ENCODE data around the gene DKK1.
A peak's percentile ranks its signal among the peaks of the same experiment; 100 is the strongest.

DKK1 gene

GRCh38 chr10:52313933-52314821 lies at the start of gene DKK1:
TSS of gene DKK1 (plus strand) at chr10:52314281. CDS start at chr10:52314435, 154 bp downstream.
- no peak within 1 kb of the TSS for H3K27ac ChIP-seq (ENCODE audit: low read length)
- H3K9me3 ChIP-seq (ENCODE audit: control insufficient read depth in 2 of 2, low read length in 2 of 2), result no peaks in the 10 kb centered on the region
- peaks cover 18 to 32% of the 10 kb centered on the region in 2 donors for H3K27me3 ChIP-seq (ENCODE audit: control insufficient read depth in 1 of 2, insufficient read depth in 2 of 2, low read length in 2 of 2)
- H3K4me1 ChIP-seq (ENCODE audit: control insufficient read depth, insufficient read depth, low read length), result peaks cover 17% of the 10 kb centered on the region
- peak within 1 kb of the TSS; percentile 52 to 74 for H3K4me3 ChIP-seq (ENCODE audit: low read length in 2 of 2)
- H3K9ac ChIP-seq (ENCODE audit: low read length in 2 of 2), result no peak within 1 kb of the TSS
- no peaks in the 10 kb centered on the region for H3K36me3 ChIP-seq (ENCODE audit: control insufficient read depth in 2 of 2, insufficient read depth in 2 of 2, low read length in 2 of 2)

- Histone ChIP-seq H3K4me1 (ENCODE audit: control insufficient read depth, insufficient read depth, low read length) (no peaks in the 10 kb centered on the region), H3K4me3 (ENCODE audit: low read length in 2 of 2) (no peak overlapping the region), H3K27ac (ENCODE audit: low read length) (no peak overlapping the region), H3K36me3 (ENCODE audit: control insufficient read depth in 2 of 2, insufficient read depth in 2 of 2, low read length in 2 of 2) (no peaks in the 10 kb centered on the region), H3K27me3 (ENCODE audit: control insufficient read depth in 1 of 2, insufficient read depth in 2 of 2, low read length in 2 of 2) (no peaks in the 10 kb centered on the region), H3K9ac (ENCODE audit: low read length in 2 of 2) (no peak overlapping the region), H3K9me3 (ENCODE audit: control insufficient read depth in 2 of 2, low read length in 2 of 2) (no peaks in the 10 kb centered on the region)
Observed at GRCh38 chr10:52265131-52265926, 48.8 kb upstream of the DKK1 start.

GRCh38 chr10:52266858-52267257 lies 47.2 kb upstream of the DKK1 start:
- no peaks in the 10 kb centered on the region for H3K9me3 ChIP-seq (ENCODE audit: control insufficient read depth in 2 of 2, low read length in 2 of 2)
- H3K36me3 ChIP-seq (ENCODE audit: control insufficient read depth in 2 of 2, insufficient read depth in 2 of 2, low read length in 2 of 2), result no peaks in the 10 kb centered on the region
- H3K4me1 ChIP-seq (ENCODE audit: control insufficient read depth, insufficient read depth, low read length), result no peaks in the 10 kb centered on the region
- H3K9ac ChIP-seq (ENCODE audit: low read length in 2 of 2), result no peak overlapping the region
- no peak overlapping the region for H3K4me3 ChIP-seq (ENCODE audit: low read length in 2 of 2)
- no peak overlapping the region for H3K27ac ChIP-seq (ENCODE audit: low read length)
- H3K27me3 ChIP-seq (ENCODE audit: control insufficient read depth in 1 of 2, insufficient read depth in 2 of 2, low read length in 2 of 2), result no peaks in the 10 kb centered on the region

GRCh38 chr10:52268790-52269189 lies 45.3 kb upstream of the DKK1 start:
- H3K4me3 ChIP-seq (ENCODE audit: low read length in 2 of 2), result no peak overlapping the region
- H3K9ac ChIP-seq (ENCODE audit: low read length in 2 of 2), result no peak overlapping the region
- no peaks in the 10 kb centered on the region for H3K27me3 ChIP-seq (ENCODE audit: control insufficient read depth in 1 of 2, insufficient read depth in 2 of 2, low read length in 2 of 2)
- no peaks in the 10 kb centered on the region for H3K9me3 ChIP-seq (ENCODE audit: control insufficient read depth in 2 of 2, low read length in 2 of 2)
- H3K27ac ChIP-seq (ENCODE audit: low read length), result no peak overlapping the region
- no peaks in the 10 kb centered on the region for H3K4me1 ChIP-seq (ENCODE audit: control insufficient read depth, insufficient read depth, low read length)
- no peaks in the 10 kb centered on the region for H3K36me3 ChIP-seq (ENCODE audit: control insufficient read depth in 2 of 2, insufficient read depth in 2 of 2, low read length in 2 of 2)

GRCh38 chr10:52269233-52269632 lies 44.8 kb upstream of the DKK1 start:
- no peaks in the 10 kb centered on the region for H3K4me1 ChIP-seq (ENCODE audit: control insufficient read depth, insufficient read depth, low read length)
- no peaks in the 10 kb centered on the region for H3K27me3 ChIP-seq (ENCODE audit: control insufficient read depth in 1 of 2, insufficient read depth in 2 of 2, low read length in 2 of 2)
- H3K4me3 ChIP-seq (ENCODE audit: low read length in 2 of 2), result no peak overlapping the region
- no peaks in the 10 kb centered on the region for H3K36me3 ChIP-seq (ENCODE audit: control insufficient read depth in 2 of 2, insufficient read depth in 2 of 2, low read length in 2 of 2)
- no peak overlapping the region for H3K9ac ChIP-seq (ENCODE audit: low read length in 2 of 2)
- no peaks in the 10 kb centered on the region for H3K9me3 ChIP-seq (ENCODE audit: control insufficient read depth in 2 of 2, low read length in 2 of 2)
- no peak overlapping the region for H3K27ac ChIP-seq (ENCODE audit: low read length)

- H3K9ac ChIP-seq (ENCODE audit: low read length in 2 of 2), result no peak overlapping the region
- no peaks in the 10 kb centered on the region for H3K27me3 ChIP-seq (ENCODE audit: control insufficient read depth in 1 of 2, insufficient read depth in 2 of 2, low read length in 2 of 2)
- no peak overlapping the region for H3K27ac ChIP-seq (ENCODE audit: low read length)
- no peak overlapping the region for H3K4me3 ChIP-seq (ENCODE audit: low read length in 2 of 2)
- no peaks in the 10 kb centered on the region for H3K9me3 ChIP-seq (ENCODE audit: control insufficient read depth in 2 of 2, low read length in 2 of 2)
- H3K36me3 ChIP-seq (ENCODE audit: control insufficient read depth in 2 of 2, insufficient read depth in 2 of 2, low read length in 2 of 2), result no peaks in the 10 kb centered on the region
- H3K4me1 ChIP-seq (ENCODE audit: control insufficient read depth, insufficient read depth, low read length), result no peaks in the 10 kb centered on the region
Observed at GRCh38 chr10:52276163-52276562, 37.9 kb upstream of the DKK1 start.

GRCh38 chr10:52276986-52277385 lies 37.1 kb upstream of the DKK1 start:
- Histone ChIP-seq H3K4me3 (ENCODE audit: low read length in 2 of 2) (no peak overlapping the region), H3K27ac (ENCODE audit: low read length) (no peak overlapping the region), H3K4me1 (ENCODE audit: control insufficient read depth, insufficient read depth, low read length) (no peaks in the 10 kb centered on the region), H3K36me3 (ENCODE audit: control insufficient read depth in 2 of 2, insufficient read depth in 2 of 2, low read length in 2 of 2) (no peaks in the 10 kb centered on the region), H3K9me3 (ENCODE audit: control insufficient read depth in 2 of 2, low read length in 2 of 2) (no peaks in the 10 kb centered on the region), H3K9ac (ENCODE audit: low read length in 2 of 2) (no peak overlapping the region), H3K27me3 (ENCODE audit: control insufficient read depth in 1 of 2, insufficient read depth in 2 of 2, low read length in 2 of 2) (no peaks in the 10 kb centered on the region)

GRCh38 chr10:52279546-52279945 lies 34.5 kb upstream of the DKK1 start:
- Histone ChIP-seq H3K27ac (ENCODE audit: low read length) (no peak overlapping the region), H3K27me3 (ENCODE audit: control insufficient read depth in 1 of 2, insufficient read depth in 2 of 2, low read length in 2 of 2) (no peaks in the 10 kb centered on the region)

GRCh38 chr10:52280051-52280450 lies 34.0 kb upstream of the DKK1 start:
- no peaks in the 10 kb centered on the region for H3K4me1 ChIP-seq (ENCODE audit: control insufficient read depth, insufficient read depth, low read length)
- H3K27ac ChIP-seq (ENCODE audit: low read length), result no peak overlapping the region
- no peak overlapping the region for H3K9ac ChIP-seq (ENCODE audit: low read length in 2 of 2)
- H3K4me3 ChIP-seq (ENCODE audit: low read length in 2 of 2), result no peak overlapping the region
- peaks cover 0 to 3% of the 10 kb centered on the region in 2 donors for H3K36me3 ChIP-seq (ENCODE audit: control insufficient read depth in 2 of 2, insufficient read depth in 2 of 2, low read length in 2 of 2)
- H3K9me3 ChIP-seq (ENCODE audit: control insufficient read depth in 2 of 2, low read length in 2 of 2), result no peaks in the 10 kb centered on the region
- H3K27me3 ChIP-seq (ENCODE audit: control insufficient read depth in 1 of 2, insufficient read depth in 2 of 2, low read length in 2 of 2), result no peaks in the 10 kb centered on the region

More at GRCh38 chr10:52279546-52279945, 34.5 kb upstream of the DKK1 start:
- peaks cover 0 to 3% of the 10 kb centered on the region in 2 donors for H3K36me3 ChIP-seq (ENCODE audit: control insufficient read depth in 2 of 2, insufficient read depth in 2 of 2, low read length in 2 of 2)
- no peak overlapping the region for H3K4me3 ChIP-seq (ENCODE audit: low read length in 2 of 2)
- no peak overlapping the region for H3K9ac ChIP-seq (ENCODE audit: low read length in 2 of 2)
- H3K9me3 ChIP-seq (ENCODE audit: control insufficient read depth in 2 of 2, low read length in 2 of 2), result no peaks in the 10 kb centered on the region
- H3K4me1 ChIP-seq (ENCODE audit: control insufficient read depth, insufficient read depth, low read length), result no peaks in the 10 kb centered on the region

GRCh38 chr10:52283174-52283573 lies 30.9 kb upstream of the DKK1 start:
- Histone ChIP-seq H3K27me3 (ENCODE audit: control insufficient read depth in 1 of 2, insufficient read depth in 2 of 2, low read length in 2 of 2) (no peaks in the 10 kb centered on the region), H3K27ac (ENCODE audit: low read length) (no peak overlapping the region), H3K4me3 (ENCODE audit: low read length in 2 of 2) (no peak overlapping the region), H3K36me3 (ENCODE audit: control insufficient read depth in 2 of 2, insufficient read depth in 2 of 2, low read length in 2 of 2) (peaks cover 0 to 3% of the 10 kb centered on the region in 2 donors), H3K9me3 (ENCODE audit: control insufficient read depth in 2 of 2, low read length in 2 of 2) (no peaks in the 10 kb centered on the region), H3K4me1 (ENCODE audit: control insufficient read depth, insufficient read depth, low read length) (no peaks in the 10 kb centered on the region), H3K9ac (ENCODE audit: low read length in 2 of 2) (no peak overlapping the region)

Data from stomach smooth muscle (tissue), 2 donors.